OCI-LY1 (cell line): ENCODE results near the gene LSAMP.

ENCODE experiments used
- CTCF ChIP-seq: fragments of 200-600 bp; sonication (generic), shearing (Covaris generic); IDR thresholded peaks from 2 replicates; pipeline ENCODE4 v1.5.1; 2017; ENCODE audit warnings: mild to moderate bottlenecking, antibody characterized with exemption, low read length, moderate library complexity, mixed read lengths
- EZH2 ChIP-seq: fragments of 200-600 bp; sonication (generic), shearing (Covaris generic); IDR thresholded peaks from 2 replicates; pipeline ENCODE4 v1.8.0; 2017; ENCODE audit warnings: borderline replicate concordance, mixed run types, mild to moderate bottlenecking, antibody characterized with exemption, low read length, moderate library complexity, mixed read lengths

- no peak for TF ChIP-seq CTCF
- no peak for TF ChIP-seq EZH2
Observed at GRCh38 chr3:116127464-116127863, 317.8 kb downstream of the LSAMP start.
